ENCODE results near the gene DAO. TPM values are rescaled to one million over a fixed set of nuclear protein-coding genes. Genes with fewer than 3 reads are reported as not detected.

Gene DAO
- total RNA-seq, 1 experiment from 2014 or later, result not detected

DNA sequence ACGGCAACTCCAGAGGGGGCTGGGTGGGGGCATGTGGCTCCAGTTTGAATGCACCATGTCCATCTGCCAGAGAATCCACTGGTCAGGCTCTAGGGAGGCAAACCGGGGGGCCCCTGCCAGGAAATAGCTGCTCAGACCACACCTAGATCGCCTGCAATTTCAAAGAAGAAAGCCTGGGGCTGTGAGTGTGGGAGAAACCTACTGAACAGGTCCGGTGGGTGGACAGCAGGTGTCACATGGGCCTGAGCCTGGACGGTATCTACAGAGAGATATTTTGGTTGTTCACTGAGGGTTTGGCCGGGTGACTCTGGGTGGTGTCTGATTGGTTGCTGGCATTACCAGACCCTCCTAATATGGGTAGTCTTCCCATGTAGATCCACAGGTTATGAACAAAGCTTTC is 32.0 kb downstream of the DAO start:
- Histone ChIP-seq H3K27ac (ENCODE audit: low read length) (no peak overlapping the region), H3K4me1 (ENCODE audit: low read length) (no peaks in the 10 kb centered on the region), H4K20me1 (ENCODE audit: insufficient read depth, low read depth, low read length) (no peaks in the 10 kb centered on the region), H3K9me3 (ENCODE audit: low read length) (no peaks in the 10 kb centered on the region), H3K36me3 (ENCODE audit: insufficient read depth, low read length) (no peaks in the 10 kb centered on the region), H3K27me3 (ENCODE audit: low read length) (no peaks in the 10 kb centered on the region), H3K9me2 (replicated peaks; ENCODE audit: insufficient read depth, low read length) (no peaks in the 10 kb centered on the region), H3K9ac (ENCODE audit: low read length) (no peak overlapping the region), H3K4me3 (ENCODE audit: low read length) (no peak overlapping the region), H3K4me2 (ENCODE audit: low read depth, low read length, poor library complexity, severe bottlenecking) (no peak overlapping the region), H3K79me2 (ENCODE audit: low read length) (no peaks in the 10 kb centered on the region), H2AFZ (ENCODE audit: low read length) (no peak overlapping the region)
- no peak for DNase-seq

GRCh38 chr12:108912361-108912760 is 32.5 kb downstream of the DAO start:
- Histone ChIP-seq H3K36me3 (ENCODE audit: insufficient read depth, low read length) (no peaks in the 10 kb centered on the region), H3K9me2 (replicated peaks; ENCODE audit: insufficient read depth, low read length) (no peaks in the 10 kb centered on the region), H3K4me1 (ENCODE audit: low read length) (no peaks in the 10 kb centered on the region), H3K79me2 (ENCODE audit: low read length) (no peaks in the 10 kb centered on the region), H3K9ac (ENCODE audit: low read length) (no peak overlapping the region), H3K9me3 (ENCODE audit: low read length) (no peaks in the 10 kb centered on the region), H2AFZ (ENCODE audit: low read length) (no peak overlapping the region), H3K4me2 (ENCODE audit: low read depth, low read length, poor library complexity, severe bottlenecking) (no peak overlapping the region), H3K27me3 (ENCODE audit: low read length) (no peaks in the 10 kb centered on the region), H3K27ac (ENCODE audit: low read length) (no peak overlapping the region), H4K20me1 (ENCODE audit: insufficient read depth, low read depth, low read length) (no peaks in the 10 kb centered on the region), H3K4me3 (ENCODE audit: low read length) (no peak overlapping the region)
- no peak for DNase-seq

GRCh38 chr12:108914121-108914531 is 34.2 kb downstream of the DAO start:
- Histone ChIP-seq H3K9ac (ENCODE audit: low read length) (no peak overlapping the region), H3K27me3 (ENCODE audit: low read length) (no peaks in the 10 kb centered on the region), H3K4me3 (ENCODE audit: low read length) (no peak overlapping the region), H3K79me2 (ENCODE audit: low read length) (no peaks in the 10 kb centered on the region), H3K9me3 (ENCODE audit: low read length) (no peaks in the 10 kb centered on the region), H3K9me2 (replicated peaks; ENCODE audit: insufficient read depth, low read length) (no peaks in the 10 kb centered on the region), H4K20me1 (ENCODE audit: insufficient read depth, low read depth, low read length) (no peaks in the 10 kb centered on the region), H2AFZ (ENCODE audit: low read length) (no peak overlapping the region), H3K4me1 (ENCODE audit: low read length) (no peaks in the 10 kb centered on the region), H3K27ac (ENCODE audit: low read length) (no peak overlapping the region), H3K36me3 (ENCODE audit: insufficient read depth, low read length) (no peaks in the 10 kb centered on the region), H3K4me2 (ENCODE audit: low read depth, low read length, poor library complexity, severe bottlenecking) (no peak overlapping the region)
- no peak for DNase-seq

GRCh38 chr12:108915632-108916133 is 35.8 kb downstream of the DAO start:
- H2AFZ ChIP-seq (ENCODE audit: low read length), result no peak overlapping the region
- no peaks in the 10 kb centered on the region for H3K9me3 ChIP-seq (ENCODE audit: low read length)
- no peaks in the 10 kb centered on the region for H3K36me3 ChIP-seq (ENCODE audit: insufficient read depth, low read length)
- H3K27me3 ChIP-seq (ENCODE audit: low read length), result no peaks in the 10 kb centered on the region
- no peak for DNase-seq
- H3K79me2 ChIP-seq (ENCODE audit: low read length), result no peaks in the 10 kb centered on the region
- no peak overlapping the region for H3K27ac ChIP-seq (ENCODE audit: low read length)
- no peak overlapping the region for H3K4me3 ChIP-seq (ENCODE audit: low read length)
- no peaks in the 10 kb centered on the region for H3K9me2 ChIP-seq (replicated peaks; ENCODE audit: insufficient read depth, low read length)
- no peaks in the 10 kb centered on the region for H3K4me1 ChIP-seq (ENCODE audit: low read length)
- H4K20me1 ChIP-seq (ENCODE audit: insufficient read depth, low read depth, low read length), result no peaks in the 10 kb centered on the region
- H3K9ac ChIP-seq (ENCODE audit: low read length), result no peak overlapping the region
- H3K4me2 ChIP-seq (ENCODE audit: low read depth, low read length, poor library complexity, severe bottlenecking), result no peak overlapping the region

DNA sequence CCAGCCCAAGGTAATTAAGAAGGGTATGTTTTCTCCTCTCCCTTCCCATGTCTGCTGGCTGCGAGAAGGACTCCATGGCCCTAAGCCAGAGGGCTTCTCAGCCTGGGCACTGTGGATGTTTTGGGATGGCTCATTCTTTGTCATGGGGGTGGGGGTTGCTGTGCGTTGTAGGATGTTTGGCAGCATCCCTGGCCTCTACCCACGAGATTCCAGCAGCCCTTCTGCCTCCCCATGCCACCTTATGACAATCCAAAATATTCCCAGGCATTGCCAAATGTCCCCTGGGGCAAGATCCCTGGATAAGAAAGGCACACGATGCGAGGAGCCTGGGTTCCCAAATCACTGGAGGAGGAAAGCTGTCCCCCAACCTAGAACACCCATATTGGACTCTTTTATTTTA is 36.4 kb downstream of the DAO start:
- Histone ChIP-seq H3K9ac (ENCODE audit: low read length) (no peak overlapping the region), H3K4me3 (ENCODE audit: low read length) (no peak overlapping the region), H3K27me3 (ENCODE audit: low read length) (no peaks in the 10 kb centered on the region), H3K4me2 (ENCODE audit: low read depth, low read length, poor library complexity, severe bottlenecking) (no peak overlapping the region), H3K9me2 (replicated peaks; ENCODE audit: insufficient read depth, low read length) (no peaks in the 10 kb centered on the region), H3K4me1 (ENCODE audit: low read length) (no peaks in the 10 kb centered on the region), H3K36me3 (ENCODE audit: insufficient read depth, low read length) (no peaks in the 10 kb centered on the region), H2AFZ (ENCODE audit: low read length) (no peak overlapping the region), H4K20me1 (ENCODE audit: insufficient read depth, low read depth, low read length) (no peaks in the 10 kb centered on the region), H3K27ac (ENCODE audit: low read length) (no peak overlapping the region), H3K9me3 (ENCODE audit: low read length) (no peaks in the 10 kb centered on the region), H3K79me2 (ENCODE audit: low read length) (no peaks in the 10 kb centered on the region)
- no peak for DNase-seq

DNA sequence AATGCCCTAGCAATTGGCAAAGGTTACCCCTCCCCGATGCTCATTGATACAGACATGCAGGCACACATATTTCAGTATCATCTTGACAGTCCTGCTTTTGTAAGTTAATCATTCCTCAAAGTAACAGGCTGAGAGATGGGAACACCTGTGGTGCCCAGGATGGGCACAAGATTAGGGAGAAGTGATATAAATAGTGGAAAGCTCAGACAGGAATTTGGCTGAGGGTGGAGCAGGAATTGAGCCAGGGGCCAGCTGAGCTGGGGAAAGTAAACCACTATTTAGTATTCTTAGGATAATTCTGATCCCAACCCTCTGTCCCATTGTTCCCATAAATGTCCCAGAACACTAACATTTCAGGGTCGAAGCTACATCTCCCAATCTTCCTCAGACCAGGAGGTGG is 38.3 kb downstream of the DAO start:
- DNase-seq, result no peak
- Histone ChIP-seq H2AFZ (ENCODE audit: low read length) (no peak overlapping the region), H3K36me3 (ENCODE audit: insufficient read depth, low read length) (no peaks in the 10 kb centered on the region), H4K20me1 (ENCODE audit: insufficient read depth, low read depth, low read length) (no peaks in the 10 kb centered on the region), H3K27me3 (ENCODE audit: low read length) (no peaks in the 10 kb centered on the region), H3K4me1 (ENCODE audit: low read length) (no peaks in the 10 kb centered on the region), H3K4me3 (ENCODE audit: low read length) (no peak overlapping the region), H3K27ac (ENCODE audit: low read length) (no peak overlapping the region), H3K4me2 (ENCODE audit: low read depth, low read length, poor library complexity, severe bottlenecking) (no peak overlapping the region), H3K9ac (ENCODE audit: low read length) (no peak overlapping the region), H3K9me2 (replicated peaks; ENCODE audit: insufficient read depth, low read length) (no peaks in the 10 kb centered on the region), H3K79me2 (ENCODE audit: low read length) (no peaks in the 10 kb centered on the region), H3K9me3 (ENCODE audit: low read length) (no peaks in the 10 kb centered on the region)

DNA sequence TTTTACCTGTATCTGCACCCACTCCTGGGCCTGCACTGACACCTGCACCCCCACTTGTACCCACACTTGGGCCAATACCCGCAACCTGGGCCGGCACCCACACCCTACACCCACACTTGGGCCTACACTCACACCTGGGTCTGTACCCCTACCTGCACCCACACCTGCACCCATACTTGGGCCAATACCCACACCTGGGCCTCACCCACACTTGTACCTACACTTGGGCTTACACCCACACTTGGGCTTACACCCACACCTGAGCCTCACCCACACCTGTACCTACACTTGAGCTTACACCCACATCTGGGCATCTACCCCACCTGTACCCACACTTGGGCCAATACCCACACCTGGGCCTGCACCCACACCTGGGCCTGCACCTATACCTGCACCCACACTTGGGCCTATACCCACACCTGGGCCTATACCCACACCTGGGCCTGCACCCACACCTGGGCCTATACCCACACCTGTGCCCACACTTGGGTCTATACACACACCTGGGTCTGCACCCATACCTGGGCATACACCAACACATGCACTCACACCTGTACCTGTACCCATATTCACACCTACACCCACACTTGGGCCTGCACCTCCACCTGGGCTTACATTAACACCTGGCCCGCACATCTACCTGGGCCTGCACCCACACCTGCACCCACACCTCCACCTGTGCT is 39.2 kb downstream of the DAO start:
- Histone ChIP-seq H3K79me2 (ENCODE audit: low read length) (no peaks in the 10 kb centered on the region), H3K4me3 (ENCODE audit: low read length) (no peak overlapping the region), H3K27ac (ENCODE audit: low read length) (no peak overlapping the region), H4K20me1 (ENCODE audit: insufficient read depth, low read depth, low read length) (no peaks in the 10 kb centered on the region), H3K9me2 (replicated peaks; ENCODE audit: insufficient read depth, low read length) (no peaks in the 10 kb centered on the region), H3K9me3 (ENCODE audit: low read length) (no peaks in the 10 kb centered on the region), H3K4me1 (ENCODE audit: low read length) (no peaks in the 10 kb centered on the region), H2AFZ (ENCODE audit: low read length) (no peak overlapping the region), H3K36me3 (ENCODE audit: insufficient read depth, low read length) (no peaks in the 10 kb centered on the region), H3K9ac (ENCODE audit: low read length) (no peak overlapping the region), H3K4me2 (ENCODE audit: low read depth, low read length, poor library complexity, severe bottlenecking) (no peak overlapping the region), H3K27me3 (ENCODE audit: low read length) (no peaks in the 10 kb centered on the region)
- no peak for DNase-seq

DNA sequence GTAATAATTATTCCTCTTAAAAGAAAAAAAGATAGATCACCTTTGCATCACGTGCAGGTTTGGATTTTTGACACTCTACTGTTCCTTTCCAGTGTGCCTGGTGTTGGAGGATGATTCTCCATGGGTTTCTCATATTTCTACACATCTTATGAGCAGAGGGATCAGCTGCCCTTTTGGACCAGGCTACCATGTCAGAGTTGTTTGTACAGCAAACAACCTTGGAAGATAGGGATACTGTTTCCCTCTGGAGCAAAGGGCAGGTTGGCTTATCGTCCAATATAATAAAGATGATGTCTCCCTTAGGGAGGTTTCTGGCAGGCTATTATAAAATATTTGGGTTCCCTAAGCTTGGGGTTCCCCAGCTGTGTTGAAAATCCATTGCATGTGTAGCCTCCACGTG is 42.1 kb downstream of the DAO start:
- no peaks in the 10 kb centered on the region for H4K20me1 ChIP-seq (ENCODE audit: insufficient read depth, low read depth, low read length)

More for the DNA sequence above, 42.1 kb downstream of the DAO start:
- Histone ChIP-seq H3K9me3 (ENCODE audit: low read length) (no peaks in the 10 kb centered on the region), H2AFZ (ENCODE audit: low read length) (no peak overlapping the region), H3K4me1 (ENCODE audit: low read length) (no peaks in the 10 kb centered on the region), H3K4me2 (ENCODE audit: low read depth, low read length, poor library complexity, severe bottlenecking) (no peak overlapping the region), H3K36me3 (ENCODE audit: insufficient read depth, low read length) (no peaks in the 10 kb centered on the region), H3K9me2 (replicated peaks; ENCODE audit: insufficient read depth, low read length) (no peaks in the 10 kb centered on the region; the same call in 1 of the 2 replicates), H3K79me2 (ENCODE audit: low read length) (no peaks in the 10 kb centered on the region), H3K27me3 (ENCODE audit: low read length) (no peaks in the 10 kb centered on the region), H3K9ac (ENCODE audit: low read length) (no peak overlapping the region), H3K4me3 (ENCODE audit: low read length) (no peak overlapping the region), H3K27ac (ENCODE audit: low read length) (no peak overlapping the region)
- DNase-seq, result no peak

Measured in Karpas-422 (cell line).